ENCODE data around the gene TEX13D.

Gene TEX13D

DNA sequence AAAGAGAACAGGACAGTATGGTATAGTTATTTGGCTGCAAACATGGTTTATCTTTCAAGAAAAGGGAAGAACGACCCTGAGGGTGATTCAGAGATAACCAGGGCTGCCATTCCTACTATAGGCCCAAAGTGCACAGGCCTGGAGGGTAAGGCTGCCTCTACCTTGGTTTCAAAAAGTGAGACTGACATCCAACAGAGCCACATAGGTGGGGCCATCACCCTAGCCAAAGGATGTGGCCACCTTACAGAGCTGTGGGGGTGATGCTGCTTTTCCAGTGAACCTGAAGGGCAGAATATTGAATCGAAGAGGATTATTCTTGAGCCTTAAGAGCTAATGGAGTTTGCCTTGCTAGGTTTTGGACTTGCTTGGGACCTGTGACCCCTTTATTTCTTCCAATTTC, 29.6 kb downstream of the TEX13D start:
- peak overlapping the region; percentile 49 for H3K27ac ChIP-seq (ENCODE audit: low read length)

DNA sequence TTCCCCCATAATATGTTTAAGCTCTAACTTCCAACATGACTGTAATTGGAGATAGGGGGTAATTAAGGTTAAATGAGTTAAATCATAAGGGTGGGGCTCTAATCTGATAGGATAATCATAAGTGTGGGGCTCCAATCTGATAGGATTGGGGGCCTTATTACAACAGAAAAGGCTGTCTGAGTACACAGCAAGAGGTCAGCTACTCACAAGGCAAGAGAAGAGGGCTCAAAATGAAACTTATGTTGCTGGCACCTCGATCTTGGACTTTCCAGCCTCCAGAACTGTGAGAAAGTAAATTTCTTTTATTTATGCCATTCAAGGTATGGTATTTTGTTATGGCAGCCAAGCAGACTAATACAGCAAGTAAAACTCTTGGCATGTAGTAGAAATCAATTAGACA, 30.3 kb downstream of the TEX13D start:
- TF ChIP-seq, protein P1, sequence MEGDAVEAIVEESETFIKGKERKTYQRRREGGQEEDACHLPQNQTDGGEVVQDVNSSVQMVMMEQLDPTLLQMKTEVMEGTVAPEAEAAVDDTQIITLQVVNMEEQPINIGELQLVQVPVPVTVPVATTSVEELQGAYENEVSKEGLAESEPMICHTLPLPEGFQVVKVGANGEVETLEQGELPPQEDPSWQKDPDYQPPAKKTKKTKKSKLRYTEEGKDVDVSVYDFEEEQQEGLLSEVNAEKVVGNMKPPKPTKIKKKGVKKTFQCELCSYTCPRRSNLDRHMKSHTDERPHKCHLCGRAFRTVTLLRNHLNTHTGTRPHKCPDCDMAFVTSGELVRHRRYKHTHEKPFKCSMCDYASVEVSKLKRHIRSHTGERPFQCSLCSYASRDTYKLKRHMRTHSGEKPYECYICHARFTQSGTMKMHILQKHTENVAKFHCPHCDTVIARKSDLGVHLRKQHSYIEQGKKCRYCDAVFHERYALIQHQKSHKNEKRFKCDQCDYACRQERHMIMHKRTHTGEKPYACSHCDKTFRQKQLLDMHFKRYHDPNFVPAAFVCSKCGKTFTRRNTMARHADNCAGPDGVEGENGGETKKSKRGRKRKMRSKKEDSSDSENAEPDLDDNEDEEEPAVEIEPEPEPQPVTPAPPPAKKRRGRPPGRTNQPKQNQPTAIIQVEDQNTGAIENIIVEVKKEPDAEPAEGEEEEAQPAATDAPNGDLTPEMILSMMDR (IDR thresholded peaks at IDR 0.05; ENCODE audit: borderline replicate concordance, extremely low read depth, low read length, poor library complexity, severe bottlenecking), result no peak
- TF ChIP-seq EZH2 (IDR thresholded peaks at IDR 0.05; ENCODE audit: borderline replicate concordance, low read depth, low read length, severe bottlenecking), result no peak
- H3K36me3 ChIP-seq (ENCODE audit: insufficient read depth, low read length), result peaks cover 48% of the 10 kb centered on the region
- no peak overlapping the region for H2AFZ ChIP-seq (ENCODE audit: low read depth, low read length)
- H3K27me3 ChIP-seq (ENCODE audit: insufficient read depth, low read length, poor library complexity), result no peaks in the 10 kb centered on the region
- H3K4me3 ChIP-seq (ENCODE audit: low read depth in 1 of 2, low read length in 2 of 2), result no peak overlapping the region
- no peak overlapping the region for H3K4me2 ChIP-seq (ENCODE audit: insufficient read depth, low read length)
- no peaks in the 10 kb centered on the region for H3K9me3 ChIP-seq (ENCODE audit: insufficient read depth, low read length, severe bottlenecking)
- DNase-seq (no peak), ATAC-seq (ENCODE audit: insufficient read depth, low read depth) (no peak)
- peaks cover 98% of the 10 kb centered on the region for H3K79me2 ChIP-seq (ENCODE audit: insufficient read depth, low read length)
- H4K20me1 ChIP-seq (ENCODE audit: insufficient read depth, low read length), result no peaks in the 10 kb centered on the region
- H3K9ac ChIP-seq (ENCODE audit: low read depth, low read length), result no peak overlapping the region
- H3K27ac ChIP-seq (ENCODE audit: low read length), result peak overlapping the region; percentile 26; the same call in 1 of the 2 replicates
- peaks cover 54% of the 10 kb centered on the region for H3K4me1 ChIP-seq (ENCODE audit: insufficient read depth, low read length)

More for the DNA sequence above, 29.6 kb downstream of the TEX13D start:
- Histone ChIP-seq H3K9ac (ENCODE audit: low read depth, low read length) (no peak overlapping the region), H4K20me1 (ENCODE audit: insufficient read depth, low read length) (no peaks in the 10 kb centered on the region), H3K4me1 (ENCODE audit: insufficient read depth, low read length) (peaks cover 61% of the 10 kb centered on the region), H3K36me3 (ENCODE audit: insufficient read depth, low read length) (peaks cover 41% of the 10 kb centered on the region), H2AFZ (ENCODE audit: low read depth, low read length) (no peak overlapping the region), H3K79me2 (ENCODE audit: insufficient read depth, low read length) (peaks cover 98% of the 10 kb centered on the region), H3K4me3 (ENCODE audit: low read depth in 1 of 2, low read length in 2 of 2) (no peak overlapping the region), H3K4me2 (ENCODE audit: insufficient read depth, low read length) (0 out of 2 replicates have a peak overlapping the region, but pooled peaks have one; percentile 7), H3K9me3 (ENCODE audit: insufficient read depth, low read length, severe bottlenecking) (no peaks in the 10 kb centered on the region), H3K27me3 (ENCODE audit: insufficient read depth, low read length, poor library complexity) (no peaks in the 10 kb centered on the region)
- ATAC-seq (ENCODE audit: insufficient read depth, low read depth) (no peak), DNase-seq (no peak)
- TF ChIP-seq, protein P1 (IDR thresholded peaks at IDR 0.05; ENCODE audit: borderline replicate concordance, extremely low read depth, low read length, poor library complexity, severe bottlenecking), result no peak
- no peak for TF ChIP-seq EZH2 (IDR thresholded peaks at IDR 0.05; ENCODE audit: borderline replicate concordance, low read depth, low read length, severe bottlenecking)

DNA sequence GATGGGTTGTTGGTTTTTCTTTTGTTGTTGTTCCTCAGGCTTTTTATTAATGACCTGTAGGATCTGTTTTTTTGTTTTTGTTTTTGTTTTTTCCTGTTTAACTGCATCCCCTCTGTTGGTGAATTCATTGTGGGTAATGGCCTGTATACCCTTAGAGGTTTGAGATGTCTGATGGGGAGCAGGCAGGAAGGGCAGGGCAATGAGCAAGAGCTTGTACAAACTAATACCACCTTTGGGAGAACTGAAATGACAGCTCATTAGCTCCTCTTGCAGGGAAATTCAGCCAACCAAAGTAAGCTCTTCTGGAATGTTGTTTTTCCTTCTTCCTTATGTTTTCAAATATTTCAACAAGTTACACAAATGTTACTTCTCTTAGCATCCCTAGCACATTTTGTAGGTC, 37.3 kb downstream of the TEX13D start:
- no peak for ATAC-seq (ENCODE audit: insufficient read depth, low read depth)
- DNase-seq, result no peak
- H3K27ac ChIP-seq (ENCODE audit: low read length), result 0 out of 2 replicates have a peak overlapping the region, but pooled peaks have one; percentile 10
- H3K4me1 ChIP-seq (ENCODE audit: insufficient read depth, low read length), result no peaks in the 10 kb centered on the region; the same call in 1 of the 2 replicates
- no peaks in the 10 kb centered on the region for H3K27me3 ChIP-seq (ENCODE audit: insufficient read depth, low read length, poor library complexity)
- no peak overlapping the region for H3K4me3 ChIP-seq (ENCODE audit: low read depth in 1 of 2, low read length in 2 of 2)
- no peak overlapping the region for H2AFZ ChIP-seq (ENCODE audit: low read depth, low read length)
- no peaks in the 10 kb centered on the region for H3K9me3 ChIP-seq (ENCODE audit: insufficient read depth, low read length, severe bottlenecking)
- peaks cover 58% of the 10 kb centered on the region for H3K79me2 ChIP-seq (ENCODE audit: insufficient read depth, low read length)
- H3K36me3 ChIP-seq (ENCODE audit: insufficient read depth, low read length), result peaks cover 93% of the 10 kb centered on the region
- H4K20me1 ChIP-seq (ENCODE audit: insufficient read depth, low read length), result no peaks in the 10 kb centered on the region
- TF ChIP-seq, protein P1 (IDR thresholded peaks at IDR 0.05; ENCODE audit: borderline replicate concordance, extremely low read depth, low read length, poor library complexity, severe bottlenecking), result no peak
- TF ChIP-seq EZH2 (IDR thresholded peaks at IDR 0.05; ENCODE audit: borderline replicate concordance, low read depth, low read length, severe bottlenecking), result no peak
- H3K4me2 ChIP-seq (ENCODE audit: insufficient read depth, low read length), result no peak overlapping the region
- H3K9ac ChIP-seq (ENCODE audit: low read depth, low read length), result no peak overlapping the region

Measured in DND-41 (cell line).